Retina (tissue), 1 donor: ENCODE measurements around the gene RETSAT.
A peak's percentile ranks its signal among the peaks of the same experiment; 100 is the strongest.
"Not testable (repeated sequence)": the region's sequence is repeated elsewhere in the genome, so short reads cannot be mapped to it uniquely, and the experiment has no call there.

Source experiments
- DNase-seq: peaks from one replicate; pipeline ENCODE4 v3.0.0-alpha.2; 2016

Gene RETSAT

GRCh38 chr2:85329701-85330100 is 24.6 kb downstream of the RETSAT start:
- DNase-seq, result not testable (repeated sequence)

DNA sequence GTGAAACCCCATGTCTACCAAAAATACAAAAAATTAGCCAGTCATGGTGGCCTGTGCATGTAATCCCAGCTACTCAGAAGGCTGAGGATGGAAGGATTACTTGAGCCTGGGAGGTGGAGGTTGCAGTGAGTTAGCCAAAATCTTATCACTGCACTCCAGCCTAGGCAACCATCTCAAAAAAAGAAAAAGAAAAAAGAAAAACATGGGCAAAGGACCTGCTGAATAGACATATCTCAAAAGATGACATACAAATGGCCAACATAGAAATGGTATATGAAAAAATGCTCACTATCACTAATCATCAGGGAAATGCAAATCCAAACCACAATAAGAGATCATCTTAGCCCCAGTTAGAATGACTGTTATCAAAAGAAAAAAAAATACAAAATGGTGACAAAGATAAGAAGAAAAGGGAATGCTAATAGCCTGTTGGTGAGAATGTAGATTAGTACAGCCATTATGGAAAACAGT is 25.1 kb downstream of the RETSAT start:
- no peak for DNase-seq

DNA sequence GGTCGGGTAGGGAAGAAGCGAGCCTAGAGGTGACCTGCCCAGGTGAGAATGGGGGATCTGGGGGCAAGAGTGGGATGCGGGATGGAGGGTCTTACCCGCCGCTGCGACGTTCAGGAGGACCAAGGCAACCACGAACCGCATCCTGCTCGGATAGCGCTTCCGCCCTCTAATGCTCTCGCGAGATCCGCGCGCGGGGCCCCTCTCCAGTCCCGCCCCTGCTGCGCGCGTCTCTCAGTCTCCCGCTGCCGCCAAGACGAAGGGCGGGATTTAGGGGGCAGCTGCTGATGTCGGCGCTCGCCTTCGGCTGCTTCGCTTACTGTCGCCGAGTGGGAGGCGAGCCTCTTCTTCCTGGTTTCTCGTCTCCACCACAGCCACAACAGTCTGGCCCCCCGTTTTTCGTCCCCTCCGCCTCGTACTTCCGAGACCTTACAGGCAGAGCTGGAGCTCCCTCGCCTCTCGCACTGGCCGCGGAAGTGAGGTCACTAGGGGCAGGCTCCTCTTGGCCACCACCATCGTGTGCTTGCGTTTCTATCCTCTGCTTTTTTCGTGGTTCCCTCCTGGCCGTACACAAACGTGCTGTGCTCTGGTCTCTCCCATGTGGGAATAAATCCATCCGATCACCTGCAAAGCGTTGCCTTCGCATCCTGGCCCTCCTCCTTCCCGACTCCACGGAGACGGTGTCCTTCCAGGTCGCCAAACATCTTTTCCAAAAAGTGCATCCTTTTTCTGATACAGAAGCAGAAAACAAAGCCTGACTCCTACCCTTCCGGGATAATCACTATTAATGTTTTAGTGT is 26.3 kb downstream of the RETSAT start, which contains the start of gene TGOLN2:
Gene TGOLN2, minus strand, starts transcription at position 168 of the 796 bp plus-strand sequence. Its CDS starts 27 bp downstream, at position 141.
- DNase-seq, result peak; percentile 98

GRCh38 chr2:85327160-85327821 is 27.0 kb downstream of the RETSAT start:
- DNase-seq, result peak; percentile 64

GRCh38 chr2:85326406-85327159 is 27.7 kb downstream of the RETSAT start:
- DNase-seq, result no peak

- no peak for DNase-seq
These were observed 28.9 kb downstream of the RETSAT start for GRCh38 chr2:85325466-85325811.

DNA sequence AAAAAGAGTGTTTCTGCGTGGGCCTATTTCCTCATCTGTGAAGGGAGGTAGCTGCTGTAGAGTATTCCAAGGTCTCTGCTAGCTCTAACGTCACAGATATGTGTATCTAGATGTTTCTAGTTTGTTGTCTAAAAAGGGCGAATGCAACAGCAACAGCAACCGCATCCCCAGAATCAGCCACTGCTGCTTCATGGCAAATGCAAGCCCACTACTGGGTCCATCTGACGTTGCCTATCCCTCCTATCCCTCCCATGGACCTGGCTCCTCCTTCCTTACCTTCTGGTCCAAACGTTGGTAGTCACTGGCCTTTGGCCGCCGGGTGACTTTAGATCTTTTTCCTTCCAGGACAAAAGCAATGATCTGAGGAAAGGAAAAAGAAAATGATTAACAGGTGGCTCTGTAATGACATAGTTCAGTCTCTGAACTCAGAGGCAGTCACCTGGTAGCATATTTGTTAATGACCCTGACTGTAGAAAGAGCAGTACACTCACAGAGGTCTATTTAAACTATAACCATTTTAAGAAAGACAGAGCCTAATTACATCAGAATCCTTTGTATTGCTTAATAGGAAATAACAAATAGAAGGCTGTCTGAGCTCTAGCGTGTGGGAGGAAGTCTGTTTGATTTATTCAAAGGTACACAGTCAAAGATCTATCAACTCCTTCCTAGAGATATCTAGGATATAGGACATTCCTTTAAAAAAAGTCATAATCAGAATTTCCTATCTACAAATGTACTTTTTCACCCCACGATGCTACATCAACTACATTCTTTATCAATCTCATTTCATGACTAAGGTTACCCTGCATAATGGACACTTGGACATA is 29.5 kb downstream of the RETSAT start:
- DNase-seq, result no peak

DNA sequence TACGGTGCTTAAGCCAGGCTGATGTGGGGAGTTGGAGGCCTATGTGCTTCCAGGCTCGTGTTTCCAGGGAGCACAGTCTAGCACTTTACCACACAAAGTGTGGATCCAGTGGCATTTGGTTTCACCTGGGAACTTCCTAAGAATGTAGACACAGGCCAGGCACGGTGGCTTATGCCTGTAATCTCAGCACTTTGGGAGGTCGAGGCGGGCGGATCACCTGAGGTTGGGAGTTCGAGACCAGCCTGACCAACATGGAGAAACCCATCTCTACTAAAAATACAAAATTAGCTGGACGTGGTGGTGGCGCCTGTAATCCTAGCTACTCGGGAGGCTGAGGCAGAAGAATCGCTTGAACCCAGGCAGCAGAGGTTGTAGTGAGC is 30.4 kb downstream of the RETSAT start:
- not testable (repeated sequence) for DNase-seq

DNA sequence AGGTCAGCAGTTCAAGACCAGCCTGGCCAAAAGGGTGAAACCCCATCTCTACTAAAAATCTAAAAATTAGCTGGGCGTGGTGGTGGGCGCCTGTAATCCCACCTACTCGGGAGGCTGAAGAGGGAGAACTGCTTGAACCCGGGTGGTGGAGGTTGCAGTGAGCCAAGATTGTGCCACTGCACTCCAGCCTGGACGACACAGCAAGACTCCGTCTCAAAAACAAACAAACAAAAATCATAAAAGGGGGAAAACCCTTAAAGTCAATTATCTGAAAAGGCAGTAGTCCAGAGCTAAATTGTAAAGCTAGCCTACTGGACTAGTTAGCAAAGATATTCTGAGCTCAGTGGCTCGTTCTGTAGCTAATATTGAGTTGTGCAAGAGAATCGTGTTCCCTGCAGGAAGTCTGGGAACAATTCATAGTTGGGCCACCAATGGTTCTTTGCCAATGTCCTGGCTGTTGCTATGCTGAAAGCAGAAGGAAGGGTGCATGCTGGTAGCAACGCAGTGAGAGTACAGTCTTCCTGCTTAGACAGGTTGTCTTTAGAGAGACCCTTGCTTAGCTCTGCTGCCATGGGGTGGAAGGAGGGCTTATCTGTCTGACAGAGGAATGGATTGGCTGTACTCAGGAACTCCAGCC is 30.9 kb downstream of the RETSAT start:
- DNase-seq, result no peak

- DNase-seq, result no peak
These were observed 34.5 kb downstream of the RETSAT start for GRCh38 chr2:85319796-85320195.

- DNase-seq, result no peak
These were observed 35.9 kb downstream of the RETSAT start for GRCh38 chr2:85318222-85319074.

DNA sequence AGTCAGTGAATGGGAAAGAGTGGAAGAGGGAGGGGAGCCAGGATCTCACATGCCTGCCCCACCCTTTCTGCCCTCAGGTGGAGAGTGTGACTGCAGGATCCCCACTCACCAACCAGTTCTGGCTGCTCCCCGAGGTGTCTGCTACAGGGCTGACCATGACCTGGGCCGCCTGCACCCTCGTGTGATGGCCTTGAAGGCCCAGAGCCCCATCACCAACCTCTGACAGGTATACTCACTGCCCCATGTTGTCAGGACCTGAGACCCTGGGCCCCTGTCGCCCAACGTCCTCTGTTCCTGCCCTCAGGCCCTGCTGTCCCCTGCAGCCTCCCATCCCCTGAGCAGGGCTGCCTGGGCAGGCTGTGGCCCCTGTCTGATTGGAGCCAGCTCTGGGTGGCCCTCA is 38.4 kb downstream of the RETSAT start:
- DNase-seq, result not testable (repeated sequence)

GRCh38 chr2:85314884-85315242 is 39.5 kb downstream of the RETSAT start:
- no peak for DNase-seq

DNA sequence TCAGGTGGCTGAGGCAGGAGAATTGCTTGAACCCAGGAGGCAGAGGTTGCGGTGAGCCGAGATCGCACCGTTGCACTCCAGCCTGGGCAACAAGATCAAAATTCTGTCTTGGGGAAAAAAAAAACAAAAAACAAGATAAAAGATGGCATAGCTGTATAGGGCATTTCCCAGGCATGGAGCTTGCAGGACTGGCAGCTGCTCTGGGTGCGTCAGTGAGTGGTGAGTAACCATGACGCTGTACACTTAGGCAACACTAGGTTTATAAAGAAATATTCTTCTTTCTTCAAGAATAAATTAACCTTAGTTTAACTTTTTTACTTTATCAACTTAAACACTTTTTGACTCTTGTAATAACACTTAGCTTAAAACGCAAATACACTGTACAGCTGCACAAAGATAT is 41.9 kb downstream of the RETSAT start:
- no peak for DNase-seq

- DNase-seq, result no peak
These were observed 44.0 kb downstream of the RETSAT start for GRCh38 chr2:85310330-85310729.

- no peak for DNase-seq
These were observed 44.5 kb downstream of the RETSAT start for GRCh38 chr2:85309699-85310321.

GRCh38 chr2:85308896-85309555 is 45.3 kb downstream of the RETSAT start:
- peak; percentile 60 for DNase-seq

- no peak for DNase-seq
These were observed 46.1 kb downstream of the RETSAT start for GRCh38 chr2:85308201-85308600.

DNA sequence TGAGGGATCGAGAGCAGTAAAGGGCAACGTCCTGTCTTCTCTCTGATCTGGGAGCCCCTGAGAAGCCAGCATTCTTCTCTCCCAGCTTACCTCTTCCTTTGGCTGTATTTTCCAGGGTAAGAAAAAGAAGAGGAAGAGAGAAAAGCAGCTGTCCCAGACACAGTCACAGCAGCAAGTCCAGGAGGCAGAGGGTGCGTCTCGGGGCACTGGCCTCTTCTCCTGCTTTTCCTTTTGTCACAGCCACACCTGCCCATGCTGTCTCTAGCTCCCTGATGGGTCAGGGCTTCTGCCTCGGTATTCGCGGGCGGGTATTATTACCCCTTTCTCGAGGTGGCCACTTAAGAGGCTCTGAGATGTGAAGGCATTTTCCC is 46.8 kb downstream of the RETSAT start:
- DNase-seq, result no peak
